ENCODE data around the gene NUCB1.

- TF ChIP-seq CTCF (IDR thresholded peaks at IDR 0.05 in 4 of 5, conservative IDR thresholded peaks at IDR 0.05 in 1 of 5) (no peak), POLR2A (IDR thresholded peaks at IDR 0.05) (no peak)
Measured at GRCh38 chr19:48913114-48913889, 13.2 kb downstream of the NUCB1 start.
